ENCODE results near the gene SIGLEC7. TPM values are rescaled to one million over a fixed set of nuclear protein-coding genes. Genes with fewer than 3 reads are reported as not detected.
"Not testable (repeated sequence)": the region's sequence is repeated elsewhere in the genome, so short reads cannot be mapped to it uniquely, and the experiment has no call there.

The SIGLEC7 gene
- total and polyA plus RNA-seq, 3 donors from 2014 or later: 0.79 to 2.0 (median 1.2) TPM

GRCh38 chr19:51138549-51138979 lies 3.5 kb upstream of the SIGLEC7 start:
- no peak for TF ChIP-seq CTCF (IDR thresholded peaks at IDR 0.05)
- TF ChIP-seq POLR2A (IDR thresholded peaks at IDR 0.05): no peak
- intact Hi-C loops (cut with DNase I; ENCODE audit: low total_unique reads): no loop called here
- no peak for DNase-seq
- Histone ChIP-seq H3K27me3 (no peaks in the 10 kb centered on the region), H3K4me1 (no peaks in the 10 kb centered on the region), H3K27ac (no peak overlapping the region), H3K9me3 (no peaks in the 10 kb centered on the region), H3K4me3 (no peak overlapping the region), H3K36me3 (ENCODE audit: low read depth, missing control alignments) (no peaks in the 10 kb centered on the region)
- 81 to 84% methylated on average over 6 of the region's 6 CpGs for WGBS, 2 donors

GRCh38 chr19:51139299-51140014 lies 2.6 kb upstream of the SIGLEC7 start:
- H3K36me3 ChIP-seq (ENCODE audit: low read depth, missing control alignments): no peaks in the 10 kb centered on the region
- TF ChIP-seq CTCF (IDR thresholded peaks at IDR 0.05) (no peak), POLR2A (IDR thresholded peaks at IDR 0.05) (no peak)
- no peaks in the 10 kb centered on the region for H3K27me3 ChIP-seq
- no peak for DNase-seq
- 73 to 76% methylated on average over 4 of the region's 4 CpGs for WGBS, 2 donors
- no peak overlapping the region for H3K4me3 ChIP-seq
- H3K27ac ChIP-seq: no peak overlapping the region
- H3K9me3 ChIP-seq: no peaks in the 10 kb centered on the region
- no peaks in the 10 kb centered on the region for H3K4me1 ChIP-seq
- intact Hi-C loops (cut with DNase I; ENCODE audit: low total_unique reads): no loop called here

DNA sequence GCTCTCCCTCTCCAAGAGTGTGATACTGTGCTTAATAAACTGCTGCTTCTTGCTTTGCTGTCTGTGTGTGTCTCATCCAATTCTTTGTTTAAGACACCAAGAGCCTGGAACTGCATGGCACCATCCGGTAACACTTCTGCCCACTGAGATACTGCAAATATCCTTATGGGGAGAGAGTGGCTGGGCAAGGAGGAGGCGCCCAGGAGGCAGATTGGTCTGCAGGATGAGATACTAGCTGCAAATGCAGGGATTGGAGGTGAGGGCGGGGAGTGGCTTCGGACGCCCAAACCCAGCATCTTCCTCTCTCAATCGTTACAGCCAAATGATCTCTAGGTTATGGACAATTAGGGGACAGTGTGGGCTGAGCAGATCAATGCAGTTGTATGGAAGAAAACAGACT lies 1.7 kb upstream of the SIGLEC7 start:
- Histone ChIP-seq H3K27me3 (no peaks in the 10 kb centered on the region), H3K36me3 (ENCODE audit: low read depth, missing control alignments) (no peaks in the 10 kb centered on the region), H3K4me1 (no peaks in the 10 kb centered on the region), H3K9me3 (no peaks in the 10 kb centered on the region), H3K4me3 (no peak overlapping the region), H3K27ac (no peak overlapping the region)
- intact Hi-C loops (cut with DNase I; ENCODE audit: low total_unique reads): no loop called here
- 69 to 72% methylated on average over 6 of the region's 6 CpGs for WGBS, 2 donors
- no peak for TF ChIP-seq CTCF (IDR thresholded peaks at IDR 0.05)
- no peak for TF ChIP-seq POLR2A (IDR thresholded peaks at IDR 0.05)
- no peak for DNase-seq

- intact Hi-C loops (cut with DNase I; ENCODE audit: low total_unique reads): no loop called here
These were observed 920 bp upstream of the SIGLEC7 start for GRCh38 chr19:51141181-51141580.

GRCh38 chr19:51142809-51143475 lies 841 bp downstream of the SIGLEC7 start:
- H3K36me3 ChIP-seq (ENCODE audit: low read depth, missing control alignments); DNase-seq; H3K9me3 ChIP-seq; H3K27me3 ChIP-seq; intact Hi-C loops (cut with DNase I; ENCODE audit: low total_unique reads); H3K4me1 ChIP-seq; H3K4me3 ChIP-seq: not testable (repeated sequence)
- H3K27ac ChIP-seq: peak overlapping the region in 1 of 2 donors; percentile 24
- 88% methylated on average over 9 to 12 of the region's 15 CpGs for WGBS, 2 donors

More at GRCh38 chr19:51141181-51141580, 920 bp upstream of the SIGLEC7 start:
- Histone ChIP-seq H3K4me3 (no peak overlapping the region), H3K36me3 (ENCODE audit: low read depth, missing control alignments) (no peaks in the 10 kb centered on the region), H3K9me3 (no peaks in the 10 kb centered on the region), H3K27me3 (no peaks in the 10 kb centered on the region), H3K27ac (no peak overlapping the region), H3K4me1 (no peaks in the 10 kb centered on the region)
- TF ChIP-seq POLR2A (IDR thresholded peaks at IDR 0.05): no peak
- no peak for TF ChIP-seq CTCF (IDR thresholded peaks at IDR 0.05)
- no peak for DNase-seq
- 87% methylated on average over 6 of the region's 6 CpGs for whole genome bisulfite sequencing, 2 donors
